ENCODE data around the gene ALX3.

- TF ChIP-seq GATA2 (IDR thresholded peaks at IDR 0.05; ENCODE audit: low read depth, low read length), result no peak
- no peak for TF ChIP-seq GATA3 (IDR thresholded peaks at IDR 0.05; ENCODE audit: low read depth, low read length)
Measured at GRCh38 chr1:110085671-110086070, 15.2 kb upstream of the ALX3 start.

Data from SH-SY5Y (cell line).